Measurements from ENCODE around the gene WWOX. TPM values are rescaled to one million over a fixed set of nuclear protein-coding genes. Genes with fewer than 3 reads are reported as not detected.

Gene WWOX
- total RNA-seq, 1 experiment from 2014 or later: 15.6 TPM

- no peaks in the 10 kb centered on the region for H4K20me1 ChIP-seq (ENCODE audit: control insufficient read depth, insufficient read depth, insufficient read length)
- no peak overlapping the region for H3K23ac ChIP-seq (ENCODE audit: insufficient read length, low read depth, low read length)
- no peak overlapping the region for H3K14ac ChIP-seq (ENCODE audit: insufficient read depth, low read length)
- H3K36me3 Mint-ChIP-seq (ENCODE audit: insufficient read depth in 1 of 3, low read depth in 3 of 3): no peaks in the 10 kb centered on the region
- WGBS (ENCODE audit: extremely low coverage, insufficient read length, low lambda C conversion rate): no CpG with 5 or more reads among the region's 15 CpGs
- H2BK12ac ChIP-seq (ENCODE audit: insufficient read length, low read depth, low read length): no peak overlapping the region
- no peak overlapping the region for H2AK5ac ChIP-seq (ENCODE audit: insufficient read length, low read length)
- no peak overlapping the region for H3K4ac ChIP-seq (ENCODE audit: low read depth, low read length)
- H3K4me1 Mint-ChIP-seq: peaks cover 28 to 30% of the 10 kb centered on the region in 2 experiments
- no peak overlapping the region for H3K9ac ChIP-seq (ENCODE audit: extremely low read depth, insufficient read length, low read length)
- no peaks in the 10 kb centered on the region; the same call in 1 of the 2 replicates for H3K4me1 ChIP-seq (ENCODE audit: insufficient read depth, low read length)
- H3K27ac Mint-ChIP-seq: no peak overlapping the region
- H2AFZ ChIP-seq (ENCODE audit: low read length): no peak overlapping the region
- no peaks in the 10 kb centered on the region for H3K79me1 ChIP-seq (ENCODE audit: insufficient read depth, low read depth, low read length, poor library complexity, severe bottlenecking)
- no peaks in the 10 kb centered on the region for H3K27me3 ChIP-seq (ENCODE audit: insufficient read depth, low read length)
- H3K9me3 Mint-ChIP-seq: no peaks in the 10 kb centered on the region
- H4K91ac ChIP-seq (ENCODE audit: insufficient read length, low read depth, low read length): no peak overlapping the region
- DNase-seq: no peak
- H4K5ac ChIP-seq (ENCODE audit: insufficient read length, low read depth, low read length): no peak overlapping the region
- no peak overlapping the region for H2BK15ac ChIP-seq (ENCODE audit: low read depth, low read length)
- H3K27ac ChIP-seq (ENCODE audit: insufficient read length, low read depth, low read length): no peak overlapping the region
- no peak overlapping the region for H3K4me3 Mint-ChIP-seq
- H3K18ac ChIP-seq (ENCODE audit: insufficient read length, low read depth, low read length): no peak overlapping the region
- TF ChIP-seq CTCF (conservative IDR thresholded peaks at IDR 0.05): no peak
- no peak overlapping the region for H2BK5ac ChIP-seq (ENCODE audit: insufficient read length, low read length)
- no peak overlapping the region for H3K4me2 ChIP-seq (ENCODE audit: insufficient read depth, insufficient read length, low read length)
- no peaks in the 10 kb centered on the region for H3K23me2 ChIP-seq (ENCODE audit: insufficient read length, low read depth, low read length, poor library complexity, severe bottlenecking)
- H3K27me3 Mint-ChIP-seq (ENCODE audit: low read depth): peaks cover 2% of the 10 kb centered on the region; the same call in 1 of the 2 replicates
- H3T11ph ChIP-seq (ENCODE audit: low read length): no peak overlapping the region
- no peak overlapping the region for H2BK120ac ChIP-seq (ENCODE audit: low read depth, low read length, poor library complexity, severe bottlenecking)
- H3K79me2 ChIP-seq (ENCODE audit: insufficient read depth, low read length): no peaks in the 10 kb centered on the region
- H2BK20ac ChIP-seq (ENCODE audit: low read depth, low read length, poor library complexity, severe bottlenecking): no peak overlapping the region
- no peak overlapping the region for H3K56ac ChIP-seq (ENCODE audit: insufficient read length, low read depth, low read length)
- H3K9me3 ChIP-seq (ENCODE audit: control insufficient read depth, low read depth, low read length): no peaks in the 10 kb centered on the region
- H4K8ac ChIP-seq (replicated peaks; ENCODE audit: insufficient read length, low read depth, low read length): no peak overlapping the region
Measured at GRCh38 chr16:79064256-79064972, 965.0 kb downstream of the WWOX start.
